ENCODE measurements around the gene SCAF4.

GRCh38 chr21:31720739-31721138 lies 11.2 kb downstream of the SCAF4 start:
- TF ChIP-seq CTCF (conservative IDR thresholded peaks at IDR 0.05) (no peak), ZFX (IDR thresholded peaks at IDR 0.05) (no peak)

All from C4-2B (cell line).